Left ventricle myocardium inferior (tissue), 1 donor: Measurements from ENCODE around the gene LRP1B. TPM values are rescaled to one million over a fixed set of nuclear protein-coding genes. Genes with fewer than 3 reads are reported as not detected.
"Not testable (repeated sequence)": the region's sequence is repeated elsewhere in the genome, so short reads cannot be mapped to it uniquely, and the experiment has no call there.

Experiments
- DNase-seq: peaks from one replicate; pipeline ENCODE4 v3.0.0-alpha.2; 2020
- H3K27ac ChIP-seq: fragments of 200-600 bp; replicated peaks from 2 replicates; pipeline ENCODE4 v1.8.0; 2021
- H3K27me3 ChIP-seq: fragments of 200-600 bp; 2 replicates; pipeline ENCODE4 v1.8.0; 2021; ENCODE audit warnings: low read depth
- H3K36me3 ChIP-seq: fragments of 200-600 bp; 2 replicates; pipeline ENCODE4 v1.8.0; 2021
- H3K4me1 ChIP-seq: fragments of 200-600 bp; 2 replicates; pipeline ENCODE4 v1.8.0; 2021
- H3K4me3 ChIP-seq: fragments of 200-600 bp; 2 replicates; pipeline ENCODE4 v1.8.0; 2021; ENCODE audit warnings: mild to moderate bottlenecking, moderate library complexity
- H3K9me3 ChIP-seq: fragments of 200-600 bp; replicated peaks from 2 replicates; pipeline ENCODE4 v1.8.0; 2021
- intact Hi-C: fragments of 100-400 bp; cut with micrococcal nuclease; formaldehyde crosslinking; loops from one replicate; pipeline ENCODE4 v1.11.0; 2022
- total RNA-seq: library from RNA; stranded (reverse); fragmentation: NEBNext Ultra II Directional; extraction: Animal tissue kit (Norgen Biotek cat#: 25700); gene quantifications from one replicate; pipeline ENCODE4 v1.2.1, GENCODE V29; 2021
- TF ChIP-seq, protein P1 (sequence below): fragments of 200-600 bp; IDR thresholded peaks from 2 replicates; pipeline ENCODE4 v1.8.0; 2021; ENCODE audit warnings: antibody characterized with exemption, mild to moderate bottlenecking, borderline replicate concordance
- donor health status: DM: no; HTN: yes; CAD: no; lungs with severe emphysema.

The LRP1B gene
- total RNA-seq, 1 donor from 2014 or later: 0.08 TPM

DNA sequence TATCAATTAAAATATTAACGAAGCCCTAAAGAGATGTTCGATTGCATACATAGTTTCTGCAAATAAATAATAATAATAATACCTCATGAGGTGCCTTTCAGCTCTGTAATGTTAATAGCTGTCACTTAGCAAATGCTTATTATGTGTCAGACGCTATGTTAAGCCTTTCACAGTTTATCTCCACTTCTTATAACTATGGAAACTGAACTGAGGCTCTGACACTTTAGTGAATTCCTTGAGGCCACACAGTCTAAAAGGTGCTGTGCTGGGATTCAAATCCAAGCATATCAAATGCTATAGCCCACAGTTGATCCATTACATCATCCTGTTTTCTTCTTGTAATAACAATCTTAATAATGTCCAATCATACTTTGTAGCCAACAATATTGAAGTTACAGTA is 1779.1 kb downstream of the LRP1B start:
- no peaks in the 10 kb centered on the region for H3K4me1 ChIP-seq
- no peak overlapping the region for H3K4me3 ChIP-seq
- TF ChIP-seq, protein P1, sequence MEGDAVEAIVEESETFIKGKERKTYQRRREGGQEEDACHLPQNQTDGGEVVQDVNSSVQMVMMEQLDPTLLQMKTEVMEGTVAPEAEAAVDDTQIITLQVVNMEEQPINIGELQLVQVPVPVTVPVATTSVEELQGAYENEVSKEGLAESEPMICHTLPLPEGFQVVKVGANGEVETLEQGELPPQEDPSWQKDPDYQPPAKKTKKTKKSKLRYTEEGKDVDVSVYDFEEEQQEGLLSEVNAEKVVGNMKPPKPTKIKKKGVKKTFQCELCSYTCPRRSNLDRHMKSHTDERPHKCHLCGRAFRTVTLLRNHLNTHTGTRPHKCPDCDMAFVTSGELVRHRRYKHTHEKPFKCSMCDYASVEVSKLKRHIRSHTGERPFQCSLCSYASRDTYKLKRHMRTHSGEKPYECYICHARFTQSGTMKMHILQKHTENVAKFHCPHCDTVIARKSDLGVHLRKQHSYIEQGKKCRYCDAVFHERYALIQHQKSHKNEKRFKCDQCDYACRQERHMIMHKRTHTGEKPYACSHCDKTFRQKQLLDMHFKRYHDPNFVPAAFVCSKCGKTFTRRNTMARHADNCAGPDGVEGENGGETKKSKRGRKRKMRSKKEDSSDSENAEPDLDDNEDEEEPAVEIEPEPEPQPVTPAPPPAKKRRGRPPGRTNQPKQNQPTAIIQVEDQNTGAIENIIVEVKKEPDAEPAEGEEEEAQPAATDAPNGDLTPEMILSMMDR: no peak
- no peaks in the 10 kb centered on the region for H3K27me3 ChIP-seq
- intact Hi-C loops: no loop called here
- DNase-seq: no peak
- no peaks in the 10 kb centered on the region for H3K9me3 ChIP-seq
- H3K27ac ChIP-seq: no peak overlapping the region
- no peaks in the 10 kb centered on the region for H3K36me3 ChIP-seq

DNA sequence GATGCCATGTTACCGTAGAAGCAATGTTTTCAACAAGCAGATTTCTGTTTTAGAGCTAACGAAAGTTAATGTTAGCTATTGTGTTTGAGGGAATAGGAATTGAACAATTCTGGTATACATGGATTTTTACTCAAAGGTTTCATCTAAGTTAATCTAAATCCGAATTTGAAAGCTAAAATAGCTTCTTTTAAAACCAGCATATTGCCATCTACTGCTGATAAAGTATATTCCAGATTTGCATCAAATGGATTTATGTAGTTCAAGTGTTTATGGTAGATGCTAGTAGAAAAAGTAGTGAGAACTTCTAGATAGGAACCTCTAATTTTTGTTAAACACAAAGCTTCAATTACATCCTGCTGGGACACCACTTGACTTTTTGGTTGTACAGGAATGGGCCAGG is 1781.1 kb downstream of the LRP1B start:
- no peaks in the 10 kb centered on the region for H3K9me3 ChIP-seq
- no peak overlapping the region for H3K4me3 ChIP-seq
- no peaks in the 10 kb centered on the region for H3K27me3 ChIP-seq
- TF ChIP-seq, protein P1: no peak
- H3K27ac ChIP-seq: no peak overlapping the region
- no peak for DNase-seq
- no peaks in the 10 kb centered on the region for H3K4me1 ChIP-seq
- intact Hi-C loops: no loop called here
- no peaks in the 10 kb centered on the region for H3K36me3 ChIP-seq

DNA sequence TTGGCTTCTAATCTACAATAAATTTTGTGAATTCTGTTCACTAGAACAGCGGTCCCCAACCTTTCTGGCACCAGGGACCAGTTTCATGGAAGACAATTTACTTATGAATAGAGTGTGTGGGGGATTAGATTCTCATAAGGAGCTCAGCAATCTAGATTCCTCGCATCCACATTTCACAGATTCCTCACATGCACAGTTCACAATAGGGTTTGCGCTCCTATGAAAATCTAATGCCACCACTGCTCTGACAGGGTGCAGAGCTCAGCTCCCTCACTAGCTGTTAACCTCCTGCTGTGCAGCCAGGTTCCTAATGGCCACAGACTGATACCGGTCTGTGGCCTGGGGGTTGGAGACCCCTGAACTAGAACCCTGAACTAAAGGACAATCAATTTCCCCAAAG is 1782.0 kb downstream of the LRP1B start:
- no peaks in the 10 kb centered on the region for H3K9me3 ChIP-seq
- no peaks in the 10 kb centered on the region for H3K36me3 ChIP-seq
- intact Hi-C loops: no loop called here
- H3K4me1 ChIP-seq: no peaks in the 10 kb centered on the region
- no peak overlapping the region for H3K4me3 ChIP-seq
- no peak for DNase-seq
- H3K27ac ChIP-seq: no peak overlapping the region
- TF ChIP-seq, protein P1: no peak
- H3K27me3 ChIP-seq: no peaks in the 10 kb centered on the region

DNA sequence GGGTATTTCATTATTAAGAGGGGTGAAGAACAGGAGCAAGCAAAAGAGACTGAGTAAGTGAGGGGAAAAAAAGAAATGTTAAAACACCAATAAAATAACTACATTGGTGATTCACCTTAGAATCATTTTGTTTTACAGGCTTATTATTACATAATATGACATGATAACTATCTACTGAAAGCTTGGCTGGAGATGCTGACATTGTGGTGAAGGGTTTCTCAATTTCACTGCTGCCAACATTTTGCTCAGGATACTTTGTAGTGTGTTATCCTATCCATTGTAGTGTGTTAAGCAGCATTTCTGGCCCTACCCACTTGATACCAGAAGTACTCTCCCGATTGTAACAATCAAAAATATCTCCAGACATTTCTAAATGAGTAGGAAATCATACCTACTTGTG is 1786.0 kb downstream of the LRP1B start:
- Histone ChIP-seq H3K4me3 (no peak overlapping the region), H3K4me1 (no peaks in the 10 kb centered on the region), H3K9me3 (no peaks in the 10 kb centered on the region), H3K27me3 (no peaks in the 10 kb centered on the region), H3K27ac (no peak overlapping the region), H3K36me3 (no peaks in the 10 kb centered on the region)
- TF ChIP-seq, protein P1: no peak
- no peak for DNase-seq
- intact Hi-C loops: no loop called here

DNA sequence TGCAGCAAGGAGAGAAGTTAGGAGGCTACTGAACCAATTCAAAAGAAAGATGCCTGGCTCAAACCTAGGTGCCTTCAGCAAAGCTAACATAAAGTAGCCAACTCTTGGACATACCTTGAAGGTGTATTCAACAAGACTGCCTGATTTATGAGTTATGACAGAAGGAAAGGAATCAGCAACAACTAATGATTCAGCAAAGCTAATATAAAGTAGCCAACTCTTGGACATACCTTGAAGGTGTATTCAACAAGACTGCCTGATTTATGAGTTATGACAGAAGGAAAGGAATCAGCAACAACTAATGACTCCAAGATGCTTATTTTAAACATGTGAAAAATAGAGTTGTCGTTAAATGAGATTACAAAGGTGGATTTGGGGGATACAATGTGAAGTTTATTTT is 1786.5 kb downstream of the LRP1B start:
- intact Hi-C loops, H3K27me3 ChIP-seq: not testable (repeated sequence)

DNA sequence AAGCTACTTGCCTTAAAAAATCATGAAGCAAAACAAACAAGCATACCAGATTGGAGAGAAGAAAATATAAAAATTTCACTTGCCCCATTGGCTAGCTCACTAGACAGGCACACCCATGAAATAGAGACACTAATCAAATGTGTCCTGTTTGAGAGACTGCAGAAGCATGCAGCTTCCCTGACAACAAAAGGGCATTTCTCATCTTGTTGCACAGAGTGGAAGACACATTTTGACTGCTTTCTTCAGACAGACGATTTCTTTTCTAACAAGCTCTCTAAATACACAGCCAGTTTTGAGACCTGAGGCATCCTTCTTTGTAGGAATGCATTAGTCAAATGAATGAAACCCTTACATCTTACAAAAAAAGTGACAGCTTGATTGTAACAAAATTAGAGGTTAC is 1792.0 kb downstream of the LRP1B start:
- TF ChIP-seq, protein P1: no peak
- H3K27me3 ChIP-seq: no peaks in the 10 kb centered on the region
- DNase-seq: no peak
- intact Hi-C loops: no loop called here
- H3K9me3 ChIP-seq: no peaks in the 10 kb centered on the region
- no peak overlapping the region for H3K27ac ChIP-seq
- no peak overlapping the region for H3K4me3 ChIP-seq
- no peaks in the 10 kb centered on the region for H3K4me1 ChIP-seq
- H3K36me3 ChIP-seq: no peaks in the 10 kb centered on the region

More for the DNA sequence above, 1786.5 kb downstream of the LRP1B start:
- H3K27ac ChIP-seq, H3K9me3 ChIP-seq, H3K4me1 ChIP-seq, DNase-seq, H3K36me3 ChIP-seq, H3K4me3 ChIP-seq: not testable (repeated sequence)
